HG03439 (cell line): ENCODE measurements around the gene TMEM132C.

Source experiments
- ATAC-seq: cut with Tn5 transposase; IDR thresholded peaks from one replicate; pipeline ENCODE4 v1.9.1; 2021; ENCODE audit warnings: mild to moderate bottlenecking, moderate library complexity; ENCODE audit not compliant: unreplicated experiment

Gene TMEM132C

DNA sequence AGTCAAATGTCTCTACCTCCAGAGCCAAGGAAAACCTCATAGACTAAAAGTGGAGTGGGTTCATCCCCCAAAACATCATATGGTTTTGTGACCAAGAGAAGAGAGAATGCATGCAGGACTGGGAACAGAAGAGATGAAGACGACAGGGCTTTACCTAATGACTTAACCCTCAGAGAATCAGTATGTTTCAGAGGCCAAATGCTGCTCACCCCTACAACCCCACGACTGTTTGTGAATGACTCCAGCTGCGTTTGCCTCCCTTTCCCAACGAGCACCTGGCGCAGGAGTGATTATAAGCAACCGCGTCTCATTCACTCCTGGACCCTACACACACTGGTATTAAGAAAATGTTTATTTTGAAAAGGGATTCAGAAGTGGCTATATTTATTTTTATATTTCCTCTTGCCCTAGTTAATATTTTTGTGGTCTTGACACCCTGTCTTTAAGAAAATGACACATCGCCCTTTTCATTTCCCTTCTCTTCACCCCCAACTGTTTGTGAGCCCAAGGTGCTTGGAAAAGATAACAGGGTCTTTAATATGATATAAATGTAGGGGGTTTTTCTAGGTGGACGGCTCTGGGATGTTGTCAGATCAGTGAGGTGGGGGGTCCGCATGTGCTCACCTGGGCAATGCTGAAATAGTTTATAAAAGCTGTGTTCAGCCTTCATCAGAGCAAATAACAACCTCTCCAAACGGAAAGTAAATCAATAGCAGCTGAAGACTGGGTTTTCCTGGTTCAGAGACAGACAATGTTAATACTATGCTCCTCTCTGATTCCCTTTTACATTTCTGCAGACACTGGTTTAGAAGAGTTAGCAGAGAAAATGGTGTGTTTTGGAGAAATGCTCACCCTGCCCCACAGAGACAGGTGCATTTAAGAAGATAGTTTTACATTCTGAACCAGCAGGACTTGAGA lies 479.1 kb downstream of the TMEM132C start:
- no peak for ATAC-seq

DNA sequence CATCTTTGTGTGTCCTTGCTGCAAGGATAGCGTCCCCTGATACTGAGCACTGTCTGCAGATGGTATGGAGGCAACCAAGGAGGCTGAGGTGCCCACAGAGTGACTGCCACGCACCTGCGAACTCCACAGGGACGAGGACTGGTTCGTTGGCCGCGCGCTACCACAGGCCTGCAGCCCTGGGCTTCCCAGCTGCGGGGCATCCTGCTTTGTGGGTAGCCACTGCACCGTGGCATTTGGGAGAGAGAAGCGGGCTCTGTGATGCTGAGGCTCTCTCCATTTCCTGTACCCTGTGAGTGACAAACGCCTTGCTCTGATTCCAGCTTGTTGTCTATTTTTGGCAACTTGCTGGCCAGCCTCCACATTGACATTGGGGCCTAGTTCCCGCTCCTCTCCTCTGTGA lies 480.5 kb downstream of the TMEM132C start:
- no peak for ATAC-seq

- ATAC-seq, result no peak
Observed at GRCh38 chr12:128752386-128752785, 485.4 kb downstream of the TMEM132C start.

- ATAC-seq, result no peak
Observed at GRCh38 chr12:128753438-128753837, 486.5 kb downstream of the TMEM132C start.

GRCh38 chr12:128754275-128754674 lies 487.3 kb downstream of the TMEM132C start:
- no peak for ATAC-seq

- no peak for ATAC-seq
Observed at GRCh38 chr12:128755566-128755965, 488.6 kb downstream of the TMEM132C start.
